H9 (cell line): ENCODE measurements around the gene RRP12. TPM values are rescaled to one million over a fixed set of nuclear protein-coding genes. Genes with fewer than 3 reads are reported as not detected.

ENCODE experiments used
- DNase-seq: peaks from one replicate; pipeline ENCODE4 v3.0.0-alpha.2; 2017
- H2AFZ ChIP-seq: one replicate; pipeline ENCODE4 v1.6.1; 2013; ENCODE audit warnings: mild to moderate bottlenecking, low read length, control low read depth, moderate library complexity
- H2AK5ac ChIP-seq: 2 replicates; pipeline ENCODE4 v1.6.1; 2013; ENCODE audit warnings: low read length, control low read depth, mixed read lengths; ENCODE audit not compliant: insufficient read length
- H2BK120ac ChIP-seq: one replicate; pipeline ENCODE4 v1.6.1; 2013; ENCODE audit warnings: low read depth, mild to moderate bottlenecking, low read length, control low read depth, inconsistent platforms; ENCODE audit not compliant: poor library complexity, severe bottlenecking
- H2BK12ac ChIP-seq: 2 replicates; pipeline ENCODE4 v1.6.1; 2013; ENCODE audit warnings: low read length, control low read depth, mixed read lengths, low read depth; ENCODE audit not compliant: insufficient read length
- H2BK15ac ChIP-seq: 2 replicates; pipeline ENCODE4 v1.6.1; 2013; ENCODE audit warnings: low read depth, low read length, control low read depth
- H2BK20ac ChIP-seq: one replicate; pipeline ENCODE4 v1.6.1; 2013; ENCODE audit warnings: low read depth, mild to moderate bottlenecking, low read length, control low read depth, inconsistent platforms; ENCODE audit not compliant: poor library complexity, severe bottlenecking
- H2BK5ac ChIP-seq: 2 replicates; pipeline ENCODE4 v1.6.1; 2013; ENCODE audit warnings: low read length, control low read depth, mixed read lengths; ENCODE audit not compliant: insufficient read length
- H3K14ac ChIP-seq: 2 replicates; pipeline ENCODE4 v1.6.1; 2013; ENCODE audit warnings: low read length, control low read depth; ENCODE audit not compliant: insufficient read depth
- H3K18ac ChIP-seq: 2 replicates; pipeline ENCODE4 v1.6.1; 2013; ENCODE audit warnings: low read depth, mild to moderate bottlenecking, mixed read lengths, low read length, control low read depth; ENCODE audit not compliant: insufficient read length
- H3K23ac ChIP-seq: 2 replicates; pipeline ENCODE4 v1.6.1; 2013; ENCODE audit warnings: low read length, control low read depth, mixed read lengths, low read depth; ENCODE audit not compliant: insufficient read length
- H3K23me2 ChIP-seq: 2 replicates; pipeline ENCODE4 v1.6.1; 2013; ENCODE audit warnings: low read depth, mild to moderate bottlenecking, mixed read lengths, low read length, control low read depth; ENCODE audit not compliant: insufficient read length, poor library complexity, severe bottlenecking
- H3K27ac ChIP-seq: 2 replicates; pipeline ENCODE4 v1.5.1; 2013; ENCODE audit warnings: low read length, control low read depth, mixed read lengths, low read depth; ENCODE audit not compliant: insufficient read length
- H3K27me3 ChIP-seq: 2 replicates; pipeline ENCODE4 v1.6.1; 2013; ENCODE audit warnings: low read length, control low read depth, inconsistent platforms; ENCODE audit not compliant: insufficient read depth
- H3K4ac ChIP-seq: 2 replicates; pipeline ENCODE4 v1.6.1; 2013; ENCODE audit warnings: low read depth, mild to moderate bottlenecking, control low read depth, inconsistent platforms, low read length, moderate library complexity
- H3K4me1 ChIP-seq: 2 replicates; pipeline ENCODE4 v1.6.1; 2013; ENCODE audit warnings: low read length, control low read depth, inconsistent platforms; ENCODE audit not compliant: insufficient read depth
- H3K4me2 ChIP-seq: 2 replicates; pipeline ENCODE4 v1.6.1; 2013; ENCODE audit warnings: low read length, control low read depth, mixed read lengths; ENCODE audit not compliant: insufficient read length, insufficient read depth
- H3K56ac ChIP-seq: 2 replicates; pipeline ENCODE4 v1.6.1; 2013; ENCODE audit warnings: low read depth, mild to moderate bottlenecking, mixed read lengths, low read length, control low read depth; ENCODE audit not compliant: insufficient read length
- H3K79me1 ChIP-seq: 2 replicates; pipeline ENCODE4 v1.6.1; 2013; ENCODE audit warnings: low read depth, mild to moderate bottlenecking, moderate library complexity, low read length, control low read depth, inconsistent platforms; ENCODE audit not compliant: insufficient read depth, poor library complexity, severe bottlenecking
- H3K79me2 ChIP-seq: 2 replicates; pipeline ENCODE4 v1.6.1; 2013; ENCODE audit warnings: low read length, control low read depth, inconsistent platforms; ENCODE audit not compliant: insufficient read depth
- H3K9ac ChIP-seq: 2 replicates; pipeline ENCODE4 v1.6.1; 2013; ENCODE audit warnings: low read length, control low read depth, mixed read lengths; ENCODE audit not compliant: insufficient read length; ENCODE audit errors: extremely low read depth
- H3K9me3 ChIP-seq: one replicate; pipeline ENCODE4 v1.6.1; 2013; ENCODE audit warnings: low read depth, low read length, inconsistent platforms; ENCODE audit not compliant: control insufficient read depth
- H3T11ph ChIP-seq: one replicate; pipeline ENCODE4 v1.6.1; 2013; ENCODE audit warnings: mild to moderate bottlenecking, low read length, control low read depth, inconsistent platforms
- H4K20me1 ChIP-seq: one replicate; pipeline ENCODE4 v1.6.1; 2013; ENCODE audit not compliant: control insufficient read depth, insufficient read length, insufficient read depth
- H4K5ac ChIP-seq: 2 replicates; pipeline ENCODE4 v1.6.1; 2013; ENCODE audit warnings: low read depth, mild to moderate bottlenecking, mixed read lengths, low read length, control low read depth; ENCODE audit not compliant: insufficient read length
- H4K8ac ChIP-seq: replicated peaks from 2 replicates; pipeline ENCODE4 v1.6.1; 2013; ENCODE audit warnings: low read length, control low read depth, mixed read lengths, low read depth; ENCODE audit not compliant: insufficient read length
- H4K91ac ChIP-seq: 2 replicates; pipeline ENCODE4 v1.6.1; 2013; ENCODE audit warnings: low read depth, mild to moderate bottlenecking, moderate library complexity, mixed read lengths, low read length, control low read depth; ENCODE audit not compliant: insufficient read length
- H3K27ac Mint-ChIP-seq, 3 experiments: 2 replicates in 2 of 3; 3 replicates in 1 of 3; pipeline ENCODE4 v1.8.0; 2020 to 2021; ENCODE audit warnings: mixed read lengths in 3 of 3, mild to moderate bottlenecking in 1 of 3, moderate library complexity in 1 of 3
- H3K27me3 Mint-ChIP-seq: 2 replicates; pipeline ENCODE4 v1.8.0; 2021; ENCODE audit warnings: low read depth, mild to moderate bottlenecking, moderate library complexity, mixed read lengths
- H3K36me3 Mint-ChIP-seq, 3 experiments: 2 replicates in 2 of 3; 3 replicates in 1 of 3; pipeline ENCODE4 v1.8.0; 2020 to 2021; ENCODE audit warnings: low read depth in 3 of 3, mixed read lengths in 3 of 3; ENCODE audit not compliant: insufficient read depth in 1 of 3
- H3K4me1 Mint-ChIP-seq, 2 experiments: 2 replicates each; pipeline ENCODE4 v1.8.0; 2020; ENCODE audit warnings: mixed read lengths in 2 of 2
- H3K4me3 Mint-ChIP-seq, 2 experiments: 2 replicates in 1 of 2; 3 replicates in 1 of 2; pipeline ENCODE4 v1.8.0; 2020 to 2021; ENCODE audit warnings: mild to moderate bottlenecking in 2 of 2, mixed read lengths in 2 of 2, moderate library complexity in 1 of 2
- H3K9me3 Mint-ChIP-seq, 2 experiments: 2 replicates in 1 of 2; 3 replicates in 1 of 2; pipeline ENCODE4 v1.8.0; 2020; ENCODE audit warnings: mild to moderate bottlenecking in 2 of 2, mixed read lengths in 2 of 2, moderate library complexity in 1 of 2
- WGBS: extraction: QIAGEN DNeasy Blood & Tissue Kit; methylation state at CpG from one replicate; pipeline ENCODE4 v1.1.7; 2013; ENCODE audit warnings: missing lambda C conversion rate, low lambda C conversion rate, mixed read lengths; ENCODE audit not compliant: insufficient read length; ENCODE audit errors: extremely low coverage; 5-methylcytosine and 5-hydroxymethylcytosine counted together
- total RNA-seq: library from RNA; stranded (reverse); gene quantifications from 2 replicates; pipeline ENCODE4 v1.2.1, GENCODE V29; 2021
- TF ChIP-seq, protein P1 (sequence below): fragments of 200-600 bp; sonication (generic); conservative IDR thresholded peaks from 3 replicates; pipeline ENCODE4 v1.8.0; 2021; ENCODE audit warnings: antibody characterized with exemption, mild to moderate bottlenecking

The RRP12 gene
- total RNA-seq, 1 experiment from 2014 or later, result 71.6 TPM

- Histone ChIP-seq H3K27me3 (no peaks in the 10 kb centered on the region), H2AK5ac (no peak overlapping the region), H4K8ac (no peak overlapping the region), H3K23me2 (no peaks in the 10 kb centered on the region), H3K27ac (no peak overlapping the region), H3K9ac (no peak overlapping the region), H2BK15ac (no peak overlapping the region), H3K4me1 (no peaks in the 10 kb centered on the region), H3K4me2 (no peak overlapping the region), H3K4ac (no peak overlapping the region), H3K9me3 (no peaks in the 10 kb centered on the region), H3K79me2 (no peaks in the 10 kb centered on the region), H3K56ac (no peak overlapping the region), H2AFZ (no peak overlapping the region), H3K14ac (no peak overlapping the region), H4K20me1 (no peaks in the 10 kb centered on the region), H3T11ph (no peak overlapping the region), H2BK12ac (no peak overlapping the region), H4K5ac (no peak overlapping the region), H4K91ac (no peak overlapping the region), H3K23ac (no peak overlapping the region), H3K79me1 (no peaks in the 10 kb centered on the region), H2BK120ac (no peak overlapping the region), H3K18ac (no peak overlapping the region), H2BK5ac (no peak overlapping the region), H2BK20ac (no peak overlapping the region)
- WGBS, result no CpG with 5 or more reads among the region's 7 CpGs
- Mint-ChIP-seq H3K36me3 (peaks cover 40 to 83% (median 52%) of the 10 kb centered on the region in 3 experiments; a peak in 6 of 7 replicates), H3K4me1 (no peaks in the 10 kb centered on the region), H3K27me3 (no peaks in the 10 kb centered on the region), H3K27ac (no peak overlapping the region; a peak in 1 of 7 replicates), H3K4me3 (no peak overlapping the region), H3K9me3 (no peaks in the 10 kb centered on the region)
- no peak for DNase-seq
- TF ChIP-seq, protein P1, sequence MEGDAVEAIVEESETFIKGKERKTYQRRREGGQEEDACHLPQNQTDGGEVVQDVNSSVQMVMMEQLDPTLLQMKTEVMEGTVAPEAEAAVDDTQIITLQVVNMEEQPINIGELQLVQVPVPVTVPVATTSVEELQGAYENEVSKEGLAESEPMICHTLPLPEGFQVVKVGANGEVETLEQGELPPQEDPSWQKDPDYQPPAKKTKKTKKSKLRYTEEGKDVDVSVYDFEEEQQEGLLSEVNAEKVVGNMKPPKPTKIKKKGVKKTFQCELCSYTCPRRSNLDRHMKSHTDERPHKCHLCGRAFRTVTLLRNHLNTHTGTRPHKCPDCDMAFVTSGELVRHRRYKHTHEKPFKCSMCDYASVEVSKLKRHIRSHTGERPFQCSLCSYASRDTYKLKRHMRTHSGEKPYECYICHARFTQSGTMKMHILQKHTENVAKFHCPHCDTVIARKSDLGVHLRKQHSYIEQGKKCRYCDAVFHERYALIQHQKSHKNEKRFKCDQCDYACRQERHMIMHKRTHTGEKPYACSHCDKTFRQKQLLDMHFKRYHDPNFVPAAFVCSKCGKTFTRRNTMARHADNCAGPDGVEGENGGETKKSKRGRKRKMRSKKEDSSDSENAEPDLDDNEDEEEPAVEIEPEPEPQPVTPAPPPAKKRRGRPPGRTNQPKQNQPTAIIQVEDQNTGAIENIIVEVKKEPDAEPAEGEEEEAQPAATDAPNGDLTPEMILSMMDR, result no peak
These were observed 15.6 kb downstream of the RRP12 start for GRCh38 chr10:97385565-97385964.
